SH-SY5Y (cell line): ENCODE data around the gene MACROH2A1.

Source experiments
- GATA2 ChIP-seq: IDR thresholded peaks from 2 replicates; pipeline ENCODE4 v1.6.1; 2011; ENCODE audit warnings: mild to moderate bottlenecking, low read depth, low read length
- GATA3 ChIP-seq: IDR thresholded peaks from 2 replicates; pipeline ENCODE4 v1.6.1; 2011; ENCODE audit warnings: low read depth, mild to moderate bottlenecking, low read length, moderate library complexity

- no peak for TF ChIP-seq GATA2
- no peak for TF ChIP-seq GATA3
These were observed 33.1 kb upstream of the MACROH2A1 start for GRCh38 chr5:135432113-135432512.
